GM12891 (cell line): ENCODE results near the gene TXNDC12.

ENCODE experiments used
- DNase-seq: peaks from one replicate; pipeline ENCODE4 v3.0.0; 2011; ENCODE audit warnings: low spot score; ENCODE audit not compliant: insufficient read length
- FAIRE-seq: peaks from 2 replicates; lab custom pipeline; 2011; peaks lifted over from hg19 to GRCh38; lab: Jason Lieb, UNC
- PAX5 ChIP-seq: IDR thresholded peaks from 2 replicates; pipeline ENCODE4 v1.6.1; 2011; ENCODE audit warnings: low read length, moderate library complexity, mild to moderate bottlenecking; ENCODE audit not compliant: insufficient read depth, severe bottlenecking
- POLR2A ChIP-seq: IDR thresholded peaks from 2 replicates; pipeline ENCODE4 v1.6.1; 2011; ENCODE audit warnings: low read depth, low read length, control low read depth
- POLR2AphosphoS5 ChIP-seq: IDR thresholded peaks from 2 replicates; pipeline ENCODE4 v1.6.1; 2011; ENCODE audit warnings: low read depth, low read length, control low read depth
- POU2F2 ChIP-seq: IDR thresholded peaks from 2 replicates; pipeline ENCODE4 v1.6.1; 2011; ENCODE audit warnings: low read depth, mild to moderate bottlenecking, control low read depth, low read length, moderate library complexity
- SPI1 ChIP-seq: IDR thresholded peaks from 2 replicates; pipeline ENCODE4 v1.6.1; 2011; ENCODE audit warnings: low read depth, low read length, control low read depth
- TAF1 ChIP-seq: IDR thresholded peaks from 2 replicates; pipeline ENCODE4 v1.6.1; 2011; ENCODE audit warnings: low read depth, low read length, control low read depth

Gene TXNDC12

DNA sequence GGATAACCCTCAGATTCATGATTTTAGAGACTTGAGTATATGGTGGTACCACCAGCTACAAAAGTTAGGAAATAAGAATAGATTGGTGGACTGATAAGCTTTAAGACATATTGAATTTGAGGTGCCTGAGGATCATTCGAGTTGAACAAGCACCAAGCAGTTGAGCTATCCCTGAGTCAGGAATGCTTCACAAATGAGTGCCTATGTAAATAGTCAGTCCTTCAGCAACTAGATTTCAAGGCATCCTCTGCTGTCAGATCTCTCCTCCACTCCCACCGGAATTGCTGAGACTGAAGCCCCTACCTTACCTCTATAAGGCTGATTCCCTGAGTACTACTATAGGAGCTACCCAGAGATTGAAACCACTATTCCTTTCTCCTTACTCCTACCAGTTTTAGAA lies 8.2 kb upstream of the TXNDC12 start:
- no peak for TF ChIP-seq POLR2AphosphoS5
- TF ChIP-seq POU2F2 = no peak
- no peak for TF ChIP-seq SPI1
- no peak for TF ChIP-seq TAF1
- TF ChIP-seq PAX5 = no peak
- no peak for TF ChIP-seq POLR2A
- FAIRE-seq (no peak), DNase-seq (no peak)

DNA sequence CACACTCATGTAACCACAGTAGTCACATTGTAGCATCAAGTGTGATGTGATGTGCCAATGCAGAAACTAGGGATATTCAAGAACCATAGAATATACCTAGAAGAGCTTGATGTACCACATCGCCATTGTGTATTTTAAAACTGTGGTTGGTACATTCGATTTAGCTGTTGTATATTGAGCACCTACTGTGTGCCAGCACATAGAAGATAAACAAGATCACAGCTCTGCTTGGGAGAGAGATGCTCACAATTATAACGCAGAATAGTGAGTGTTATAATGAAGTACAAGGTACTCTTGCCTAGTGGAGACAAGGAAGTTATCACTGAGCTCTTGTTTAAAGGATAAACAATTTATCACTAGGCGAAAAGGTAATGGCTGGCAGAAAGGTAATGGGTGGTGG lies 5.8 kb upstream of the TXNDC12 start:
- DNase-seq = no peak
- FAIRE-seq = no peak
- TF ChIP-seq TAF1 = no peak
- no peak for TF ChIP-seq POLR2AphosphoS5
- no peak for TF ChIP-seq POLR2A
- TF ChIP-seq PAX5 = no peak
- no peak for TF ChIP-seq SPI1
- TF ChIP-seq POU2F2 = no peak

DNA sequence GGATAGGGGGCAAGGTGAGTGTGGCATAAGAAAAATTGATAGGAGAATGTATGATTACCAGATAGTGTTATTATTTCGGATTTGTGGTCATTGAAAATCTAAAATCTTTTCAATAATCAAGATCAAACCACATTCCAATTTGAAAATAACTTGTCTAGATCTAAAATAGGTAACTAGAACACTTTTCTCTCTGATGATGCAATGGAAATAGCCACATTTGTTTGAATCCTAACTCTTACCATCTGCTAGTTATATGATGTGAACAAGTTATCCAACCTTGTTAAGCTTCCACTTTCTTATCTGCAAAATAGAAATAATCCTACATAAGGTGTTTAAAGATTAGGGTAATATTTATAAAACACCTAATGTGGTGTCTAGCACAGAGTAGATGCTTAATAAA lies 4.9 kb upstream of the TXNDC12 start:
- TF ChIP-seq PAX5 (no peak), POU2F2 (no peak), POLR2AphosphoS5 (no peak), TAF1 (no peak), POLR2A (no peak), SPI1 (no peak)
- FAIRE-seq (no peak), DNase-seq (no peak)

DNA sequence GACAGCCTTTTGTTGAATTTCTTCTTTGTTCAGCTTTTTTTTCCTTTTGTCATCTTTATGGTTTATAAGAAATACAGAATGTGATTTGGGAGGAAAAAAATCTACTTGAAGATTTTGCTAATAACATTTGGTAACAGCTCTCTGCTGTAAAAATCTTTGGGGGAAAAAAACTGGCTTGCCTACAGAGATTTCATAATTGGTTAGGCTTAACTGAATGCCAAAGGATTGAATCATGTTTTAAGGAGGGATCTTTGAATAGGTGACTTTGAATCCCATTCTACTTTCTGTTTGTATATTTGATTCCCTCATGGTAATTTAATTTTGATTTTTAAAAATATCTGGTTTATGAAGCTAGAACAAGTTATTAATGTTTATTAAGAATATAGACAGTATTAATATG lies 4.3 kb upstream of the TXNDC12 start:
- DNase-seq (no peak), FAIRE-seq (no peak)
- TF ChIP-seq PAX5 (no peak), POU2F2 (no peak)

DNA sequence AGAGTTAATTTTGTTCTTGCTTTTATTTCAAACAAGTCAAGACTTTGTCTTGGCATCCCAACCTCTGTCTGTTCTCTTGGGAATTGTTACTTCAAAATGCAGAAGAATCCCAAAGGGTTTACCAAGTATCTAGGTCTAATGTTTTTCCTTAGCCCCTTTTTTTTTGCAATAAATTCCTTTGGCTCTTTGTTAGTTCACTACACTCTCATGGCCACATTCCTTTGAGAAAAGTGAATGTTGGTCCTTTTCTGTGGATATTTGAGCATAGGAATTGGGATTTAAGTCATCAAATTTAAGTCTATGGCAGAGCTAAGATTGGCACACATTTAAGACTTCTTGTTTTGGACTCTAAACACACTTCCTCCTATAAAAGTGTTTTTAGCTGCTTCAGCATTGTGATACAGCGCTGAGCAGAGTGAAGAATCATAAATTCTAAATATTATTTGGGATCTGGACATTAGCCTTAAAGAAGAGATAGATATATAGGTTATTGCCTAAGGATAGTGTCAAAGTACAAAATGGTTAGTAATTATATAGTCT lies 3.0 kb upstream of the TXNDC12 start:
- TF ChIP-seq POLR2A (no peak), SPI1 (no peak), POLR2AphosphoS5 (no peak), TAF1 (no peak), POU2F2 (no peak), PAX5 (no peak)
- FAIRE-seq = no peak
- DNase-seq = no peak

DNA sequence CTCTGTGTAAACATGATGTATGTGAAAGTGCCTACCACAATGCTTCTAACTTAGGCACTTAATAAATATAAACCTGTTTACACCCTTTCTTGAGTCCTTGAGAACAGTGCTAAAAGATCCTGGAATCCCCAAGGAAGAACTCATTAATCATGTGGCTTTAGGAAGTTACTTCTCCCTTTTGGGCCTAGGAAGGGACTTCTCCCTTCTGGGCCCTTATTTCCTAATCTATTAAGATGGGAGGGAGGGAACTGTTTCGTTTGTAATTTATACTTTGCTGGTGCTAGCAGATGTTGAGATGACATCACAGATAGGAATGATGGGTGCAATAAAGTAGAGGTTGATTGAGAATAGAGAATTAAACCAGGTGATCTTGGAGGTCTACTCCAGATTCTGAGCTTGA lies 2.3 kb upstream of the TXNDC12 start:
- no peak for FAIRE-seq
- DNase-seq = no peak
- TF ChIP-seq POU2F2 = no peak
- TF ChIP-seq PAX5 = no peak
- TF ChIP-seq TAF1 = no peak
- TF ChIP-seq POLR2A = no peak
- TF ChIP-seq POLR2AphosphoS5 = no peak
- no peak for TF ChIP-seq SPI1

DNA sequence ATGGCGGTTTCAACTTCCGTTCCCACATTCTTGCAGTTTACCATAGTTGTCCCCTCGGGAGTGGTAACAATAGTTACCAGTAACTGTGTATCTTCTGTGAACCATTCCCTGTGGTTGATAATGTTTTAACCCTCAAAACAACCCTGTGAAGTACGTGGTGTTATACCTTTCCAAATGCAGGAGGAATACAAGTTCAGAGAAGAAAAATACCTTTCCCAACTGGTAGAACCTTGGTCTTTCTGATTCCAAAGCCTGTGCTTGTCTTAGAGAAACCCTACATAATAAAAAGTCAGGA lies 1.9 kb upstream of the TXNDC12 start:
- DNase-seq = no peak
- no peak for TF ChIP-seq SPI1
- no peak for TF ChIP-seq POLR2AphosphoS5
- no peak for TF ChIP-seq POU2F2
- TF ChIP-seq POLR2A = no peak
- TF ChIP-seq PAX5 = no peak
- TF ChIP-seq TAF1 = no peak
- FAIRE-seq = no peak

DNA sequence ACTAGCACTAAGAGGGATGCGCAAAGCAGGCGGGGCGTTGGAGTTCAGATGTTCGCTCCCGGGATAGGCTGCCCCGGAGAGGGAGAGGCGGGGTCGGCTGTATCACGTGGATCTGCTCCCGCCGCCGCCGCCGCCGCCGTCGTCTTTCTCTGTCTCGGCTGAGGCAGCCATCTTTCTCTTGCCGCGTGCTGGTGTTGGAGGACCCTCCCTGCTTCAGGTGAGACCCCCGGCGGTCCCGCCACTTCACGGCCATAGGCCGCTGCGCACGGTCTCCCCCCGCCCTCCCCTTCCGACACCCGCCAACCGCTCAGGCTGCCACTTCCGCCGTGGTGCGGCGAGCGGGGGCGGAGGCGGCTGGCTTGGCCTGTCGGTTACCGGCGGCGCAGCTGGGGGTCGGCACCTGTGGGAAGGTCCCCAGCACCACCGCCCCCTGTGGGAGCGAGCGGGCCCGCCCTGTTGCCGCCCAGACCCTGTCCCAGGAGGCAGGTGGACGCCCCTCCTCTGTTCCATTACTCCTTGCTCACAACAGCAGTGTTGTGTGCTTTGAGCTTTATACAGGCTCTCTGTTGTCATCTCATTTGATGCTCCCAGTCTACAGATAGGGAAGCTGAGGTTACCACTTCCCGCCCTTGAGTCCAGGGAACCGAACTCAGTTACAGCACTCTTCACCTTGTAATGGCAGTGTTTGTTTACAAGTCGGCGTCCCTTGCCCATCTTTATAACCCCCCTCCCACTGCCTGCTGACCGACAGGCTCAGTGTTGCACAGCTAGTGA lies 1.4 kb upstream of the TXNDC12 start, which contains the start of gene BTF3L4:
Gene BTF3L4, plus strand, starts transcription at position 133 of the 774 bp plus-strand sequence. CDS start 3,553 bp downstream, outside the sequence.
- TF ChIP-seq TAF1 (peak; percentile 74), POU2F2 (0 out of 2 replicates have a peak, but pooled peaks have one; percentile 4), PAX5 (no peak), SPI1 (peak; percentile 35; the same call in 1 of the 2 replicates), POLR2A (peak; percentile 46), POLR2AphosphoS5 (peak; percentile 58; the same call in 1 of the 2 replicates)
- DNase-seq (peak; percentile 81), FAIRE-seq (peak; percentile 96)

DNA sequence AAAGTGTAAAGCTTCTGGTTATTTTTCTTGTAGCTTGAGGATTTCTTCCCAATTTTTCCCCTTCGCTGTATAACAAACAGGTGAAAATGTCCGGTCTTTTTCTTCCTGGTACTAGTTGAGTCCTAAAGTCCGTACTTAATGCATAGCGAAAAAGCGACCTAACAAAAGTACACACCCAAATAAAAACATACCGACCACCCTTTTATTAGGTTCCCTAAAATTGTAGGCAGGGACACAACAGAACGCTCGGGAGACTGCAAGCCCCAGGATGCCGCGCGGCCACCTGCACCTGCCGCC lies 823 bp upstream of the TXNDC12 start:
- DNase-seq (no peak), FAIRE-seq (no peak)
- TF ChIP-seq TAF1 = no peak
- TF ChIP-seq PAX5 = no peak
- no peak for TF ChIP-seq POU2F2
- no peak for TF ChIP-seq POLR2A
- TF ChIP-seq SPI1 = no peak
- no peak for TF ChIP-seq POLR2AphosphoS5

DNA sequence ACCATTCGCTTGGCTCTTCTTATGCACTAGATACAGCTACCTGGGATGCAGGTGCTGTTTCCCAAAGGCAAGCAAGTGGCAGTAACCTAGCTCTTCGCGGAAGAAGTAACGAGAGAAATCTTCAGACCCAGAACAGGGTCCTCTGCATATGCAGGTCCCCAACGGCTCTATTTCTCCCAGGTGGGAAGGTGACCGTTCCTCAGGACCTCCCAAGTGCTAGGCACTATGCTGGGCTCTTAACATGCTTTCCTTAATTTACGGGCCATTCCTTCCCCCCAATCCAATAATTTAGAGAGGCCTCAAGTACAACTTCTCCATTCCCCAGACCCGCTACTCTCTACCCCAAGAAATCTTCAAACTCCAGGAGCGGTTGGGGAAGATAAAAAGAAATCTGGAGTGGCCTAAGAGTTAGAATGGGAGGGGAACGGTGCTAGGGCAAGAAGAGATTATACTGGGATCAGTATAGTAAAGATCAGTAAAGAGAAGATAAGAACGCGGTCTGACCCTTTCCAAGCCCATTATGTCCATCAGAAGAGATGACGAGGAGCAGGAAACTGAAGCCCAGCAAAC lies 410 bp downstream of the TXNDC12 start:
- TF ChIP-seq PAX5 (no peak), SPI1 (no peak), TAF1 (no peak), POLR2AphosphoS5 (no peak), POLR2A (no peak), POU2F2 (no peak)
- DNase-seq (no peak), FAIRE-seq (no peak)
